WI38 (cell line): ENCODE data around the gene ZIK1.

Source experiments
- H3K4me3 ChIP-seq: 2 replicates; pipeline ENCODE4 v1.5.1; 2011; ENCODE audit warnings: low read depth, mild to moderate bottlenecking, control low read depth, low read length
- CTCF ChIP-seq: IDR thresholded peaks from 2 replicates; pipeline ENCODE4 v1.5.1; 2012; ENCODE audit warnings: low read depth, mild to moderate bottlenecking, control low read depth, low read length

Gene ZIK1

GRCh38 chr19:57641715-57642234 lies 57.8 kb downstream of the ZIK1 start:
- no peak for TF ChIP-seq CTCF
- no peak overlapping the region for H3K4me3 ChIP-seq

GRCh38 chr19:57642396-57643046 lies 58.6 kb downstream of the ZIK1 start:
- TF ChIP-seq CTCF, result no peak
- no peak overlapping the region for H3K4me3 ChIP-seq
